Ectodermal cell (in vitro differentiated cells): ENCODE measurements around the gene IGDCC3.

Source experiments
- H3K27ac ChIP-seq: 2 replicates; pipeline ENCODE4 v1.7.0; 2013; ENCODE audit warnings: mild to moderate bottlenecking, low read depth, low read length; ENCODE audit not compliant: insufficient read depth, poor library complexity, severe bottlenecking
- H3K27me3 ChIP-seq: 2 replicates; pipeline ENCODE4 v1.7.0; 2013; ENCODE audit warnings: mild to moderate bottlenecking, low read length; ENCODE audit not compliant: insufficient read depth, control insufficient read depth, poor library complexity, severe bottlenecking
- H3K36me3 ChIP-seq: one replicate; pipeline ENCODE4 v1.7.0; 2013; ENCODE audit warnings: low read length; ENCODE audit not compliant: control insufficient read depth, insufficient read depth
- H3K4me1 ChIP-seq: one replicate; pipeline ENCODE4 v1.7.0; 2013; ENCODE audit warnings: low read length; ENCODE audit not compliant: control insufficient read depth, insufficient read depth
- H3K4me3 ChIP-seq: 2 replicates; pipeline ENCODE4 v1.7.0; 2013; ENCODE audit warnings: low read depth, low read length, control low read depth; ENCODE audit not compliant: insufficient read depth
- H3K9me3 ChIP-seq: 2 replicates; pipeline ENCODE4 v1.7.0; 2013; ENCODE audit warnings: mild to moderate bottlenecking, low read length, moderate library complexity; ENCODE audit not compliant: control insufficient read depth
- WGBS, 2 experiments: methylation state at CpG; one replicate each; pipeline ENCODE4 v1.1.7; 2013; ENCODE audit warnings: missing lambda C conversion rate in 2 of 2; 5-methylcytosine and 5-hydroxymethylcytosine counted together

The IGDCC3 gene

GRCh38 chr15:65382146-65382491 is 4.3 kb upstream of the IGDCC3 start:
- peaks cover 40% of the 10 kb centered on the region for H3K4me1 ChIP-seq
- H3K4me3 ChIP-seq = no peak overlapping the region
- no peak overlapping the region for H3K27ac ChIP-seq

GRCh38 chr15:65381445-65382145 is 3.8 kb upstream of the IGDCC3 start:
- H3K9me3 ChIP-seq = no peaks in the 10 kb centered on the region

More at GRCh38 chr15:65382146-65382491, 4.3 kb upstream of the IGDCC3 start:
- H3K27me3 ChIP-seq = no peaks in the 10 kb centered on the region
- 91 to 92% methylated on average over 4 to 6 of the region's 6 CpGs for WGBS, 2 experiments
- no peaks in the 10 kb centered on the region for H3K36me3 ChIP-seq
- no peaks in the 10 kb centered on the region for H3K9me3 ChIP-seq

GRCh38 chr15:65379986-65380385 is 2.2 kb upstream of the IGDCC3 start:
- Histone ChIP-seq H3K4me1 (peaks cover 45% of the 10 kb centered on the region), H3K9me3 (no peaks in the 10 kb centered on the region), H3K27me3 (no peaks in the 10 kb centered on the region), H3K36me3 (no peaks in the 10 kb centered on the region), H3K4me3 (no peak overlapping the region), H3K27ac (no peak overlapping the region)
- 87 to 89% methylated on average over 2 of the region's 2 CpGs for WGBS, 2 experiments

More at GRCh38 chr15:65381445-65382145, 3.8 kb upstream of the IGDCC3 start:
- peaks cover 40% of the 10 kb centered on the region for H3K4me1 ChIP-seq
- H3K36me3 ChIP-seq = no peaks in the 10 kb centered on the region
- H3K27me3 ChIP-seq = no peaks in the 10 kb centered on the region
- WGBS, 2 experiments = 100% methylated on average over 1 of the region's 1 CpG; no CpG with 5 or more reads in 1 of the 2 experiments
- no peak overlapping the region for H3K4me3 ChIP-seq
- no peak overlapping the region for H3K27ac ChIP-seq

GRCh38 chr15:65377105-65377975 is 462 bp downstream of the IGDCC3 start:
- H3K27ac ChIP-seq = no peak overlapping the region
- peaks cover 5% of the 10 kb centered on the region for H3K36me3 ChIP-seq
- H3K4me1 ChIP-seq = peaks cover 48% of the 10 kb centered on the region
- peak overlapping the region; percentile 93 for H3K4me3 ChIP-seq
- H3K27me3 ChIP-seq = no peaks in the 10 kb centered on the region
- no peaks in the 10 kb centered on the region for H3K9me3 ChIP-seq
- WGBS, 2 experiments = 0% methylated on average over 99 of the region's 99 CpGs

GRCh38 chr15:65376767-65377104 is 1.1 kb downstream of the IGDCC3 start:
- Histone ChIP-seq H3K9me3 (no peaks in the 10 kb centered on the region), H3K27ac (no peak overlapping the region), H3K27me3 (no peaks in the 10 kb centered on the region), H3K4me3 (peak overlapping the region; percentile 93), H3K4me1 (peaks cover 53% of the 10 kb centered on the region), H3K36me3 (peaks cover 5% of the 10 kb centered on the region)
- WGBS, 2 experiments = 0% methylated on average over 21 of the region's 21 CpGs

GRCh38 chr15:65375871-65376607 is 1.8 kb downstream of the IGDCC3 start:
- WGBS, 2 experiments = 15 to 18% methylated on average over 9 of the region's 9 CpGs
- Histone ChIP-seq H3K27me3 (no peaks in the 10 kb centered on the region), H3K27ac (no peak overlapping the region), H3K9me3 (no peaks in the 10 kb centered on the region), H3K36me3 (peaks cover 5% of the 10 kb centered on the region), H3K4me3 (peak overlapping the region; percentile 93), H3K4me1 (peaks cover 54% of the 10 kb centered on the region)

- 75 to 79% methylated on average over 14 of the region's 14 CpGs for WGBS, 2 experiments
- Histone ChIP-seq H3K4me1 (peaks cover 52% of the 10 kb centered on the region), H3K27ac (no peak overlapping the region), H3K9me3 (no peaks in the 10 kb centered on the region), H3K4me3 (peak overlapping the region; percentile 7), H3K36me3 (peaks cover 5% of the 10 kb centered on the region), H3K27me3 (no peaks in the 10 kb centered on the region)
These were observed 2.9 kb downstream of the IGDCC3 start for GRCh38 chr15:65374821-65375401.

- Histone ChIP-seq H3K9me3 (no peaks in the 10 kb centered on the region), H3K4me3 (no peak overlapping the region), H3K4me1 (peaks cover 53% of the 10 kb centered on the region), H3K36me3 (peaks cover 5% of the 10 kb centered on the region), H3K27ac (no peak overlapping the region), H3K27me3 (no peaks in the 10 kb centered on the region)
- WGBS, 2 experiments = 93 to 100% methylated on average over 1 to 3 of the region's 3 CpGs
These were observed 3.5 kb downstream of the IGDCC3 start for GRCh38 chr15:65374334-65374733.

- Histone ChIP-seq H3K9me3 (no peaks in the 10 kb centered on the region), H3K27me3 (no peaks in the 10 kb centered on the region), H3K36me3 (peaks cover 5% of the 10 kb centered on the region), H3K4me3 (no peak overlapping the region), H3K4me1 (peaks cover 58% of the 10 kb centered on the region), H3K27ac (no peak overlapping the region)
- WGBS, 2 experiments = 65 to 71% methylated on average over 11 of the region's 11 CpGs
These were observed 4.6 kb downstream of the IGDCC3 start for GRCh38 chr15:65373163-65373651.
